Large intestine (tissue), 3 donors: ENCODE data around the gene CNTFR. TPM values are rescaled to one million over a fixed set of nuclear protein-coding genes. Genes with fewer than 3 reads are reported as not detected.

Experiments
- DNase-seq, 2 donors: peaks; one replicate each; pipeline versions ENCODE4 v3.0.0 to v3.0.0-alpha.2; 2013
- H3K27ac ChIP-seq: one replicate; pipeline ENCODE4 v1.5.1; 2013; ENCODE audit warnings: low read length
- H3K27me3 ChIP-seq: 2 replicates; pipeline ENCODE4 v1.6.1; 2013; ENCODE audit warnings: low read length; ENCODE audit not compliant: control insufficient read depth, insufficient read depth
- H3K36me3 ChIP-seq: 2 replicates; pipeline ENCODE4 v1.6.1; 2013; ENCODE audit warnings: low read length; ENCODE audit not compliant: control insufficient read depth, insufficient read depth
- H3K4me1 ChIP-seq: one replicate; pipeline ENCODE4 v1.6.1; 2013; ENCODE audit warnings: low read length; ENCODE audit not compliant: control insufficient read depth, insufficient read depth
- H3K4me3 ChIP-seq: one replicate; pipeline ENCODE4 v1.5.1; 2013; ENCODE audit warnings: low read length
- H3K9me3 ChIP-seq: one replicate; pipeline ENCODE4 v1.6.1; 2013; ENCODE audit warnings: mild to moderate bottlenecking, low read depth, low read length, moderate library complexity; ENCODE audit not compliant: control insufficient read depth
- WGBS: methylation state at CpG from one replicate; pipeline ENCODE4 v1.1.5; 2013; ENCODE audit warnings: low lambda C conversion rate; ENCODE audit not compliant: insufficient coverage; 5-methylcytosine and 5-hydroxymethylcytosine counted together
- polyA plus RNA-seq: library from polyadenylated mRNA; unstranded; fragments of 120-200 nt; gene quantifications from one replicate; pipeline ENCODE4 v1.2.1, GENCODE V29; 2013

Gene CNTFR
- polyA plus RNA-seq, 1 donor: 15.9 TPM

- Histone ChIP-seq H3K27me3 (peaks cover 46% of the 10 kb centered on the region), H3K4me3 (no peak overlapping the region), H3K27ac (no peak overlapping the region), H3K36me3 (no peaks in the 10 kb centered on the region), H3K9me3 (no peaks in the 10 kb centered on the region), H3K4me1 (peaks cover 9% of the 10 kb centered on the region)
- no peak for DNase-seq
- WGBS: no CpG with 5 or more reads among the region's 6 CpGs
Observed at GRCh38 chr9:34520505-34521385, 68.8 kb downstream of the CNTFR start.

- H3K9me3 ChIP-seq: no peaks in the 10 kb centered on the region
- peaks cover 40% of the 10 kb centered on the region for H3K27me3 ChIP-seq
- DNase-seq: no peak
- no CpG with 5 or more reads among the region's 6 CpGs for WGBS
- H3K27ac ChIP-seq: no peak overlapping the region
- H3K4me1 ChIP-seq: peaks cover 9% of the 10 kb centered on the region
- no peaks in the 10 kb centered on the region for H3K36me3 ChIP-seq
- no peak overlapping the region for H3K4me3 ChIP-seq
Observed at GRCh38 chr9:34520096-34520495, 69.4 kb downstream of the CNTFR start.

- no peak overlapping the region for H3K27ac ChIP-seq
- no peaks in the 10 kb centered on the region for H3K36me3 ChIP-seq
- peaks cover 34% of the 10 kb centered on the region for H3K27me3 ChIP-seq
- DNase-seq: no peak
- no peaks in the 10 kb centered on the region for H3K9me3 ChIP-seq
- H3K4me1 ChIP-seq: peaks cover 9% of the 10 kb centered on the region
- H3K4me3 ChIP-seq: no peak overlapping the region
- WGBS: 50% methylated on average over 1 of the region's 2 CpGs
Observed at GRCh38 chr9:34519321-34520020, 70.1 kb downstream of the CNTFR start.

GRCh38 chr9:34518896-34519295 lies 70.6 kb downstream of the CNTFR start:
- Histone ChIP-seq H3K27me3 (peaks cover 28% of the 10 kb centered on the region), H3K36me3 (no peaks in the 10 kb centered on the region), H3K4me3 (no peak overlapping the region), H3K27ac (no peak overlapping the region), H3K4me1 (peaks cover 9% of the 10 kb centered on the region), H3K9me3 (no peaks in the 10 kb centered on the region)
- DNase-seq: no peak
- no CpG with 5 or more reads among the region's 2 CpGs for WGBS

- Histone ChIP-seq H3K9me3 (no peaks in the 10 kb centered on the region), H3K4me1 (peaks cover 4% of the 10 kb centered on the region), H3K27me3 (peaks cover 26% of the 10 kb centered on the region), H3K27ac (no peak overlapping the region), H3K4me3 (no peak overlapping the region), H3K36me3 (no peaks in the 10 kb centered on the region)
- no CpG with 5 or more reads among the region's 6 CpGs for WGBS
- no peak for DNase-seq
Observed at GRCh38 chr9:34518110-34518616, 71.4 kb downstream of the CNTFR start.

- no peak for DNase-seq
- Histone ChIP-seq H3K27ac (no peak overlapping the region), H3K4me3 (no peak overlapping the region), H3K27me3 (peaks cover 22% of the 10 kb centered on the region), H3K9me3 (no peaks in the 10 kb centered on the region), H3K4me1 (no peaks in the 10 kb centered on the region), H3K36me3 (no peaks in the 10 kb centered on the region)
- WGBS: no CpG with 5 or more reads among the region's 7 CpGs
Observed at GRCh38 chr9:34517185-34517584, 72.3 kb downstream of the CNTFR start.

GRCh38 chr9:34515959-34516358 lies 73.6 kb downstream of the CNTFR start:
- Histone ChIP-seq H3K27me3 (peaks cover 12% of the 10 kb centered on the region), H3K36me3 (no peaks in the 10 kb centered on the region), H3K4me3 (no peak overlapping the region), H3K9me3 (no peaks in the 10 kb centered on the region), H3K4me1 (no peaks in the 10 kb centered on the region), H3K27ac (no peak overlapping the region)
- no peak for DNase-seq
- WGBS: 80% methylated on average over 1 of the region's 3 CpGs

- peaks cover 4% of the 10 kb centered on the region for H3K4me1 ChIP-seq
- WGBS: no CpG with 5 or more reads among the region's 3 CpGs
- no peak overlapping the region for H3K4me3 ChIP-seq
- H3K27ac ChIP-seq: no peak overlapping the region
- no peaks in the 10 kb centered on the region for H3K36me3 ChIP-seq
- no peak for DNase-seq
- H3K9me3 ChIP-seq: no peaks in the 10 kb centered on the region
- peaks cover 2% of the 10 kb centered on the region for H3K27me3 ChIP-seq
Observed at GRCh38 chr9:34514816-34515215, 74.7 kb downstream of the CNTFR start.

GRCh38 chr9:34514401-34514800 lies 75.1 kb downstream of the CNTFR start:
- Histone ChIP-seq H3K4me1 (peaks cover 4% of the 10 kb centered on the region), H3K27ac (no peak overlapping the region), H3K36me3 (no peaks in the 10 kb centered on the region), H3K4me3 (no peak overlapping the region), H3K27me3 (no peaks in the 10 kb centered on the region), H3K9me3 (no peaks in the 10 kb centered on the region)
- WGBS: no CpG with 5 or more reads among the region's 8 CpGs
- no peak for DNase-seq

- Histone ChIP-seq H3K4me3 (no peak overlapping the region), H3K9me3 (no peaks in the 10 kb centered on the region), H3K36me3 (no peaks in the 10 kb centered on the region), H3K27me3 (no peaks in the 10 kb centered on the region), H3K4me1 (peaks cover 4% of the 10 kb centered on the region), H3K27ac (no peak overlapping the region)
- WGBS: no CpG with 5 or more reads among the region's 2 CpGs
- no peak for DNase-seq
Observed at GRCh38 chr9:34513567-34514214, 75.8 kb downstream of the CNTFR start.
